ENCODE results near the gene TAGLN.

GRCh38 chr11:117191680-117192400, 7.3 kb upstream of the TAGLN start:
- TF ChIP-seq POLR2A (IDR thresholded peaks at IDR 0.05) = no peak
- TF ChIP-seq, protein P1, sequence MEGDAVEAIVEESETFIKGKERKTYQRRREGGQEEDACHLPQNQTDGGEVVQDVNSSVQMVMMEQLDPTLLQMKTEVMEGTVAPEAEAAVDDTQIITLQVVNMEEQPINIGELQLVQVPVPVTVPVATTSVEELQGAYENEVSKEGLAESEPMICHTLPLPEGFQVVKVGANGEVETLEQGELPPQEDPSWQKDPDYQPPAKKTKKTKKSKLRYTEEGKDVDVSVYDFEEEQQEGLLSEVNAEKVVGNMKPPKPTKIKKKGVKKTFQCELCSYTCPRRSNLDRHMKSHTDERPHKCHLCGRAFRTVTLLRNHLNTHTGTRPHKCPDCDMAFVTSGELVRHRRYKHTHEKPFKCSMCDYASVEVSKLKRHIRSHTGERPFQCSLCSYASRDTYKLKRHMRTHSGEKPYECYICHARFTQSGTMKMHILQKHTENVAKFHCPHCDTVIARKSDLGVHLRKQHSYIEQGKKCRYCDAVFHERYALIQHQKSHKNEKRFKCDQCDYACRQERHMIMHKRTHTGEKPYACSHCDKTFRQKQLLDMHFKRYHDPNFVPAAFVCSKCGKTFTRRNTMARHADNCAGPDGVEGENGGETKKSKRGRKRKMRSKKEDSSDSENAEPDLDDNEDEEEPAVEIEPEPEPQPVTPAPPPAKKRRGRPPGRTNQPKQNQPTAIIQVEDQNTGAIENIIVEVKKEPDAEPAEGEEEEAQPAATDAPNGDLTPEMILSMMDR (IDR thresholded peaks at IDR 0.05) = no peak

Data from right lobe of liver (tissue), 4 donors.